ENCODE results near the gene CHST1. TPM values are rescaled to one million over a fixed set of nuclear protein-coding genes. Genes with fewer than 3 reads are reported as not detected.

CHST1 gene
- polyA plus RNA-seq, 2 of the 4 experiments (the other 2 are of a cell fraction) = 0.40 to 0.89 TPM

DNA sequence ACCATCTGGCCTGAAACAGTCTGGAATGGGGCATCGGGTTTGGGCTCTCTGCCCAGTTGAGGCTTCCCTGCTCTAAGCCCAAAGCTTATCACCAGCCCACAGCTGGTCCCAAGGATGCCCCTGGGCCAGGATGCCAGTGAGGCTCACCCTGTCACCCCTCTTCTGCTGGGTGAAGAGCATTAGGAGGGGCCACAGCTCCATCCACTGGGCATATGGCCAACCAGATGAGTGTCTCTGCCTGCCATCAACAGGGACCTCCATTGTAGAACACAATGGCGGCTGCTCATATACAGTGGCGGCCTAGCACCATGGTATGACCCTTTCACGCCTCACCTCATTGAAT is 5.6 kb downstream of the CHST1 start (continued):
- TF ChIP-seq RARB (CRISPR knock-in tag; IDR thresholded peaks at IDR 0.05) = no peak
- TF ChIP-seq FOSB (CRISPR knock-in tag; IDR thresholded peaks at IDR 0.05) = no peak
- TF ChIP-seq ESRRA (IDR thresholded peaks at IDR 0.05; ENCODE audit: borderline replicate concordance, low read length) = no peak

DNA sequence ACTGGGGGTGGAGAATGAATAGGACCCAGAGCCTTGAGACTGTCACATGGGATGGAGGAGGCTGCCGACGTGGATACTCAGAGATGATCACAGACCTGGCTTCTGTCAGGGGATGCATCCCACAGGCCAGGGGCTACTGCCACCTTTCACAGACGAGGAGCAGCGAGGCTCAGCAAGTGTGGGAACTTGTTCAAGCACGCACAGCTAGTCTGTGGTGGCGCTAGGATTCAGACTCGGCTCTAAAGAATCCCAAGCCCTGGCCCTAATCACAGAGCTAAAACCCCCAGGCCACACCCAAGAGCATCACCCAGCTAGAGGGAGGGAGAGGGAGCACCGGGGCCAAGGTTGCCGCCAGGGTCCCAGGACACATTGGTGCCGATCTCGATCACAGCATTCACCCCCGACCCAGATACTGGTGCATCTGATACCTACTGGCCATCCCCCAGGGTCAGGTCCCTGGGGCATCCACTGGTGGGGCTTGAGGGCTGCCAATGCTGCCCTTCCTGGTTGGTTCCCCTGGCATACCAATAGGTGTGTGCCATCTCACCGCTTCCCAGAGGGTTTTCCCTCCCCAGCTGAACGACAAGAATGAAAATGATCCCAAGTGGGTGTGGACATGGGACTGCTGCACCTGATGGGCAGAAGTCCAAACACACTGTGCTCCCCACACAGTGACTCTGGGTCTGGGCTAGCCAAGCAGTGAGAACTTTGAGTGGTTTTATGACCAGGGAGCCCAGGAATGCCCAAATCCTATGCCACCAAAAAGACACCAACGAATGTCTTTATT is 6.2 kb downstream of the CHST1 start:
- DNase-seq (ENCODE audit: low read depth in 1 of 2, low spot score in 1 of 2) = no peak
- Histone ChIP-seq H3K4me2 (no peak overlapping the region), H3K9me3 (no peaks in the 10 kb centered on the region), H3K4me1 (peaks cover 19% of the 10 kb centered on the region), H3K27ac (no peak overlapping the region), H3K4me3 (no peak overlapping the region)
- no peak for TF ChIP-seq ZFP36 (IDR thresholded peaks at IDR 0.05; ENCODE audit: borderline replicate concordance, partially characterized antibody)
- TF ChIP-seq ZSCAN20 (CRISPR knock-in tag; IDR thresholded peaks at IDR 0.05) = no peak
- no peak for TF ChIP-seq EHF (CRISPR knock-in tag; IDR thresholded peaks at IDR 0.05)
- TF ChIP-seq, protein P1, sequence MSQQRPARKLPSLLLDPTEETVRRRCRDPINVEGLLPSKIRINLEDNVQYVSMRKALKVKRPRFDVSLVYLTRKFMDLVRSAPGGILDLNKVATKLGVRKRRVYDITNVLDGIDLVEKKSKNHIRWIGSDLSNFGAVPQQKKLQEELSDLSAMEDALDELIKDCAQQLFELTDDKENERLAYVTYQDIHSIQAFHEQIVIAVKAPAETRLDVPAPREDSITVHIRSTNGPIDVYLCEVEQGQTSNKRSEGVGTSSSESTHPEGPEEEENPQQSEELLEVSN (IDR thresholded peaks at IDR 0.05; ENCODE audit: borderline replicate concordance, low read depth) = no peak
- WGBS (ENCODE audit: missing lambda C conversion rate) = 54% methylated on average over 13 of the region's 15 CpGs
- no peak for ATAC-seq
- ChIA-PET CTCF (interaction anchor here (0.6 to 11.4 kb wide), 10 partner anchors 10 to 1984 kb away, joined by 3 to 149 read pairs (median 3); no protein-coding TSS in a partner anchor), POLR2A (no interaction called here)
- no peak for FAIRE-seq

DNA sequence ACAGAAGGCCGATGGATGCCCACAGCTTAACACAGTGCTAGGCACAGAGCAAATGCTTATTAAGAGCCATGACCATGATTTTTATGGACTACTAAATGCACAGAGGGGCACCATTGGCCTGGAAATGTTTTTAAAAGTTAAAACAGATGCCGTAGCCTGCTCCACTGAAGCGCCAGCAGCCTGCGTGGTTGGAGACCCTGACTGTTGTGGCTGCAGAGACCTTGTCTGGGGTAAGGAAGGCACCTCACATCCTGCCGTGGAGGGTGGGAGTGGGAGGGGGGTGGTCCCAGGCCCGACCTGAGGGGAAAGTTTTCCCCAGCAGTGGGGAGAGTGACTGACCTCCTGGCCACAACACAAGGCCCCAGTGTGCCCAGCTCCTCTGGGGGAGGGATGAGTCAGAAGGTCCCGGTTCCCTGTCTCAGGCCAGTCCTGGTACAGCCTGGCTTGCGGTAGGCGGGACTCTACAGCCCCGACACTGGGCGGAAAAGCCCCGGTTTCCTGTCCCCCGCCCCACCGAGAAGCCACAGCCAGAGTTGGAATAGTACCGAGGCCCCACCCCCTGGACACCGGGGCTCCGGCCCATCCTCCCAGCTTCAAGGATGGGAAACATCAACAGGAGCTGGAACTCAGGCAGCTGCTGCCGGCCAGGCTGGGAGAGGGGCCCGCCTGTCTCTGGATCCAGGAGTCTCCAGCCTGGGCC is 7.0 kb downstream of the CHST1 start:
- no peak for ATAC-seq
- TF ChIP-seq, protein P2, sequence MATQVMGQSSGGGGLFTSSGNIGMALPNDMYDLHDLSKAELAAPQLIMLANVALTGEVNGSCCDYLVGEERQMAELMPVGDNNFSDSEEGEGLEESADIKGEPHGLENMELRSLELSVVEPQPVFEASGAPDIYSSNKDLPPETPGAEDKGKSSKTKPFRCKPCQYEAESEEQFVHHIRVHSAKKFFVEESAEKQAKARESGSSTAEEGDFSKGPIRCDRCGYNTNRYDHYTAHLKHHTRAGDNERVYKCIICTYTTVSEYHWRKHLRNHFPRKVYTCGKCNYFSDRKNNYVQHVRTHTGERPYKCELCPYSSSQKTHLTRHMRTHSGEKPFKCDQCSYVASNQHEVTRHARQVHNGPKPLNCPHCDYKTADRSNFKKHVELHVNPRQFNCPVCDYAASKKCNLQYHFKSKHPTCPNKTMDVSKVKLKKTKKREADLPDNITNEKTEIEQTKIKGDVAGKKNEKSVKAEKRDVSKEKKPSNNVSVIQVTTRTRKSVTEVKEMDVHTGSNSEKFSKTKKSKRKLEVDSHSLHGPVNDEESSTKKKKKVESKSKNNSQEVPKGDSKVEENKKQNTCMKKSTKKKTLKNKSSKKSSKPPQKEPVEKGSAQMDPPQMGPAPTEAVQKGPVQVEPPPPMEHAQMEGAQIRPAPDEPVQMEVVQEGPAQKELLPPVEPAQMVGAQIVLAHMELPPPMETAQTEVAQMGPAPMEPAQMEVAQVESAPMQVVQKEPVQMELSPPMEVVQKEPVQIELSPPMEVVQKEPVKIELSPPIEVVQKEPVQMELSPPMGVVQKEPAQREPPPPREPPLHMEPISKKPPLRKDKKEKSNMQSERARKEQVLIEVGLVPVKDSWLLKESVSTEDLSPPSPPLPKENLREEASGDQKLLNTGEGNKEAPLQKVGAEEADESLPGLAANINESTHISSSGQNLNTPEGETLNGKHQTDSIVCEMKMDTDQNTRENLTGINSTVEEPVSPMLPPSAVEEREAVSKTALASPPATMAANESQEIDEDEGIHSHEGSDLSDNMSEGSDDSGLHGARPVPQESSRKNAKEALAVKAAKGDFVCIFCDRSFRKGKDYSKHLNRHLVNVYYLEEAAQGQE (IDR thresholded peaks at IDR 0.05) = no peak
- no peak for TF ChIP-seq POLR2A (IDR thresholded peaks at IDR 0.05; ENCODE audit: low read length)
- TF ChIP-seq NPAS2 (CRISPR knock-in tag; IDR thresholded peaks at IDR 0.05; ENCODE audit: borderline replicate concordance) = no peak
- no peak for TF ChIP-seq ZNF302 (CRISPR knock-in tag; IDR thresholded peaks at IDR 0.05)
- TF ChIP-seq SREBF2 (IDR thresholded peaks at IDR 0.05) = no peak
- TF ChIP-seq RFX5 (IDR thresholded peaks at IDR 0.05) = no peak
- no peak for TF ChIP-seq HOXA7 (CRISPR knock-in tag; IDR thresholded peaks at IDR 0.05)
- POLR2A ChIA-PET = no interaction called here
- H3K9me3 ChIP-seq = no peaks in the 10 kb centered on the region
- H3K4me2 ChIP-seq = no peak overlapping the region
- FAIRE-seq = no peak
- 61% methylated on average over 14 of the region's 19 CpGs for WGBS (ENCODE audit: missing lambda C conversion rate)
- no peak for DNase-seq (ENCODE audit: low read depth in 1 of 2, low spot score in 1 of 2)
- no peak overlapping the region for H3K27ac ChIP-seq
- no peak overlapping the region for H3K4me3 ChIP-seq
- CTCF ChIA-PET = interaction anchor here (0.9 to 11.4 kb wide), 6 partner anchors 15 to 285 kb away, joined by 3 to 149 read pairs (median 6); no protein-coding TSS in a partner anchor
- H3K4me1 ChIP-seq = peaks cover 11% of the 10 kb centered on the region
